GM20431 (cell line): ENCODE results near the gene USP20.

ENCODE experiments used
- in situ Hi-C: fragments of 300-500 bp; cut with MseI, MboI; formaldehyde crosslinking; loops from one replicate; pipeline ENCODE4 v1.15.0; 2020; ENCODE audit warnings: low sequenced_read_pairs; ENCODE audit not compliant: unreplicated experiment

Gene USP20

GRCh38 chr9:129869585-129870501, 34.6 kb downstream of the USP20 start:
- in situ Hi-C loops = loop anchor here (25.0 kb wide), 1 partner anchor 367 kb away; no protein-coding TSS in a partner anchor

GRCh38 chr9:129871046-129871445, 35.8 kb downstream of the USP20 start:
- in situ Hi-C loops = loop anchor here (25.0 kb wide), 1 partner anchor 366 kb away; no protein-coding TSS in a partner anchor

GRCh38 chr9:129873563-129874190, 38.4 kb downstream of the USP20 start:
- in situ Hi-C loops = loop anchor here (25.0 kb wide), 1 partner anchor 364 kb away; no protein-coding TSS in a partner anchor

- in situ Hi-C loops = loop anchor here (25.0 kb wide), 1 partner anchor 363 kb away; no protein-coding TSS in a partner anchor
Observed at GRCh38 chr9:129874261-129875101, 39.2 kb downstream of the USP20 start.

- in situ Hi-C loops = no loop called here
Observed at GRCh38 chr9:129875181-129875611, 39.9 kb downstream of the USP20 start.

GRCh38 chr9:129875687-129876395, 40.6 kb downstream of the USP20 start:
- in situ Hi-C loops = no loop called here

- in situ Hi-C loops = no loop called here
Observed at GRCh38 chr9:129876815-129877214, 41.6 kb downstream of the USP20 start.

GRCh38 chr9:129878291-129878690, 43.0 kb downstream of the USP20 start:
- in situ Hi-C loops = no loop called here

GRCh38 chr9:129879103-129879699, 43.9 kb downstream of the USP20 start:
- in situ Hi-C loops = no loop called here

- in situ Hi-C loops = no loop called here
Observed at GRCh38 chr9:129879991-129880653, 44.9 kb downstream of the USP20 start.

GRCh38 chr9:129880654-129881546, 45.6 kb downstream of the USP20 start:
- in situ Hi-C loops = no loop called here

- in situ Hi-C loops = no loop called here
Observed at GRCh38 chr9:129881547-129882324, 46.5 kb downstream of the USP20 start.

- in situ Hi-C loops = no loop called here
Observed at GRCh38 chr9:129884220-129885017, 49.2 kb downstream of the USP20 start.

- in situ Hi-C loops = no loop called here
Observed at GRCh38 chr9:129885018-129885669, 49.9 kb downstream of the USP20 start.

GRCh38 chr9:129885670-129886106, 50.4 kb downstream of the USP20 start:
- in situ Hi-C loops = no loop called here
